CD14-positive monocyte (primary cell): Measurements from ENCODE around the gene PSMD13. TPM values are rescaled to one million over a fixed set of nuclear protein-coding genes. Genes with fewer than 3 reads are reported as not detected.

Experiments used
- DNase-seq, 3 donors: peaks; one replicate each; pipeline ENCODE4 v3.0.0-alpha.2; 2011 to 2022
- H2AFZ ChIP-seq: 2 replicates; pipeline ENCODE4 v1.6.0; 2012; ENCODE audit warnings: mild to moderate bottlenecking, low read depth, low read length, inconsistent platforms; ENCODE audit not compliant: insufficient read depth, poor library complexity, severe bottlenecking
- H3K27ac ChIP-seq, 2 donors: 1 replicate in 1 of 2; 2 replicates in 1 of 2; pipeline ENCODE4 v1.5.1; 2012 to 2013; ENCODE audit warnings: low read length in 2 of 2, control low read depth in 1 of 2, inconsistent platforms in 1 of 2, low read depth in 1 of 2, mild to moderate bottlenecking in 1 of 2
- H3K27me3 ChIP-seq, 2 donors: one replicate each; pipeline versions ENCODE4 v1.6.0 to v1.6.1; 2011 to 2013; ENCODE audit warnings: low read length in 2 of 2; ENCODE audit not compliant: control insufficient read depth in 2 of 2, insufficient read depth in 2 of 2
- H3K36me3 ChIP-seq, 2 donors: replicated peaks in 1 of 2; 1 replicate in 1 of 2; 2 replicates in 1 of 2; pipeline versions ENCODE4 v1.5.1 to v1.6.1; 2012 to 2013; ENCODE audit warnings: low read length in 2 of 2, control low read depth in 1 of 2, inconsistent platforms in 1 of 2, mild to moderate bottlenecking in 1 of 2; ENCODE audit not compliant: insufficient read depth in 2 of 2, control insufficient read depth in 1 of 2
- H3K4me1 ChIP-seq, 2 donors: 1 replicate in 1 of 2; 2 replicates in 1 of 2; pipeline versions ENCODE4 v1.5.1 to v1.6.1; 2012 to 2013; ENCODE audit warnings: low read length in 2 of 2, control low read depth in 1 of 2, inconsistent platforms in 1 of 2, mild to moderate bottlenecking in 1 of 2, moderate library complexity in 1 of 2; ENCODE audit not compliant: insufficient read depth in 2 of 2, control insufficient read depth in 1 of 2
- H3K4me2 ChIP-seq: replicated peaks from 2 replicates; pipeline ENCODE3; 2012; ENCODE audit warnings: low read length, moderate library complexity, mild to moderate bottlenecking; ENCODE audit not compliant: poor library complexity, severe bottlenecking; ENCODE audit errors: extremely low read depth
- H3K4me3 ChIP-seq, 3 experiments: fragments of 200-600 bp in 1 of 3; sonication (generic) in 1 of 3; replicated peaks in 1 of 3; 1 replicate in 2 of 3; 2 replicates in 1 of 3; pipeline ENCODE4 v1.5.1; 2011 to 2013; ENCODE audit warnings: low read length in 3 of 3, mild to moderate bottlenecking in 3 of 3, control low read depth in 2 of 3, low read depth in 2 of 3, inconsistent platforms in 1 of 3, moderate library complexity in 1 of 3
- H3K79me2 ChIP-seq: 2 replicates; pipeline ENCODE4 v1.6.0; 2012; ENCODE audit warnings: mild to moderate bottlenecking, control low read depth, inconsistent platforms, low read length, moderate library complexity; ENCODE audit not compliant: insufficient read depth
- H3K9ac ChIP-seq: 2 replicates; pipeline ENCODE4 v1.6.0; 2017; ENCODE audit warnings: low read length, mild to moderate bottlenecking; ENCODE audit not compliant: insufficient read depth, poor library complexity, severe bottlenecking
- H3K9me3 ChIP-seq, 2 donors: replicated peaks in 1 of 2; 1 replicate in 1 of 2; 2 replicates in 1 of 2; pipeline versions ENCODE4 v1.5.1 to v1.6.1; 2012 to 2013; ENCODE audit warnings: low read length in 2 of 2, control low read depth in 1 of 2; ENCODE audit not compliant: control insufficient read depth in 1 of 2, insufficient read depth in 1 of 2
- H4K20me1 ChIP-seq: 2 replicates; pipeline ENCODE4 v1.6.0; 2012; ENCODE audit warnings: mild to moderate bottlenecking, low read length, control low read depth, moderate library complexity; ENCODE audit not compliant: insufficient read depth
- H3K27ac Mint-ChIP-seq, 7 donors: one replicate each; pipeline ENCODE4 v1.8.0; 2020; ENCODE audit warnings: mild to moderate bottlenecking in 7 of 7, mixed read lengths in 7 of 7, moderate library complexity in 6 of 7, inconsistent platforms in 2 of 7
- H3K27me3 Mint-ChIP-seq, 3 donors: one replicate each; pipeline ENCODE4 v1.8.0; 2021 to 2022; ENCODE audit warnings: low read depth in 3 of 3, mild to moderate bottlenecking in 3 of 3, mixed read lengths in 3 of 3, moderate library complexity in 3 of 3, inconsistent platforms in 1 of 3
- H3K36me3 Mint-ChIP-seq, 2 donors: one replicate each; pipeline ENCODE4 v1.8.0; 2020; ENCODE audit warnings: mixed read lengths in 2 of 2, inconsistent platforms in 1 of 2, mild to moderate bottlenecking in 1 of 2
- H3K4me1 Mint-ChIP-seq: one replicate; pipeline ENCODE4 v1.8.0; 2020; ENCODE audit warnings: mild to moderate bottlenecking, mixed read lengths
- H3K4me3 Mint-ChIP-seq, 2 donors: one replicate each; pipeline ENCODE4 v1.8.0; 2020; ENCODE audit warnings: mild to moderate bottlenecking in 2 of 2, mixed read lengths in 2 of 2, moderate library complexity in 1 of 2
- H3K9me3 Mint-ChIP-seq, 7 donors: one replicate each; pipeline ENCODE4 v1.8.0; 2020 to 2022; ENCODE audit warnings: mixed read lengths in 7 of 7, mild to moderate bottlenecking in 6 of 7, moderate library complexity in 6 of 7, inconsistent platforms in 2 of 7
- WGBS: methylation state at CpG from one replicate; pipeline ENCODE4 v1.1.5; 2013; ENCODE audit warnings: missing lambda C conversion rate; ENCODE audit not compliant: insufficient coverage; 5-methylcytosine and 5-hydroxymethylcytosine counted together
- intact Hi-C, 2 donors: fragments of 100-400 bp; cut with micrococcal nuclease; formaldehyde crosslinking; loops; one replicate each; pipeline versions ENCODE4 v1.15.0 to v1.15.1; 2023
- polyA plus RNA-seq, 3 donors: library from polyadenylated mRNA; depleted of rRNA in 1 of 3; unstranded in 2 of 3; stranded (reverse) in 1 of 3; fragments of 300-500 nt in 2 of 3; fragments of >200 nt in 1 of 3; fragmentation: Illumina TruSeq in 2 of 3; gene quantifications; 1 replicate in 2 of 3; 2 replicates in 1 of 3; pipeline ENCODE4 v1.2.3, GENCODE V29; 2012 to 2021
- TF ChIP-seq, protein P1 (sequence below): fragments of 200-600 bp; IDR thresholded peaks from one replicate; pipeline ENCODE4 v1.8.0; 2022; ENCODE audit warnings: antibody characterized with exemption, mild to moderate bottlenecking

PSMD13 gene
- polyA plus RNA-seq, 3 donors: 136 to 272 (median 218) TPM

- Mint-ChIP-seq H3K4me1 (peaks cover 17% of the 10 kb centered on the region), H3K27ac (peak overlapping the region in 2 of 7 donors; percentile 26 to 35), H3K36me3 (peaks cover 10 to 11% of the 10 kb centered on the region in 2 donors), H3K4me3 (peak overlapping the region; percentile 73 to 84), H3K27me3 (peaks cover 27 to 49% (median 33%) of the 10 kb centered on the region in 3 donors), H3K9me3 (peaks cover 0 to 9% (median 5%) of the 10 kb centered on the region in 7 donors)
- Histone ChIP-seq H3K9ac (peak overlapping the region; percentile 9), H3K36me3 (no peaks in the 10 kb centered on the region), H3K4me3 (peak overlapping the region; percentile 21 to 67 (median 21)), H3K4me1 (peaks cover 14 to 20% of the 10 kb centered on the region in 2 donors), H3K79me2 (no peaks in the 10 kb centered on the region), H4K20me1 (no peaks in the 10 kb centered on the region), H3K27ac (no peak overlapping the region), H3K9me3 (no peaks in the 10 kb centered on the region), H2AFZ (peak overlapping the region; percentile 21), H3K27me3 (peaks cover 0 to 25% of the 10 kb centered on the region in 2 donors), H3K4me2 (peak overlapping the region; percentile 92)
- 93% methylated on average over 48 of the region's 48 CpGs for WGBS
- TF ChIP-seq, protein P1, sequence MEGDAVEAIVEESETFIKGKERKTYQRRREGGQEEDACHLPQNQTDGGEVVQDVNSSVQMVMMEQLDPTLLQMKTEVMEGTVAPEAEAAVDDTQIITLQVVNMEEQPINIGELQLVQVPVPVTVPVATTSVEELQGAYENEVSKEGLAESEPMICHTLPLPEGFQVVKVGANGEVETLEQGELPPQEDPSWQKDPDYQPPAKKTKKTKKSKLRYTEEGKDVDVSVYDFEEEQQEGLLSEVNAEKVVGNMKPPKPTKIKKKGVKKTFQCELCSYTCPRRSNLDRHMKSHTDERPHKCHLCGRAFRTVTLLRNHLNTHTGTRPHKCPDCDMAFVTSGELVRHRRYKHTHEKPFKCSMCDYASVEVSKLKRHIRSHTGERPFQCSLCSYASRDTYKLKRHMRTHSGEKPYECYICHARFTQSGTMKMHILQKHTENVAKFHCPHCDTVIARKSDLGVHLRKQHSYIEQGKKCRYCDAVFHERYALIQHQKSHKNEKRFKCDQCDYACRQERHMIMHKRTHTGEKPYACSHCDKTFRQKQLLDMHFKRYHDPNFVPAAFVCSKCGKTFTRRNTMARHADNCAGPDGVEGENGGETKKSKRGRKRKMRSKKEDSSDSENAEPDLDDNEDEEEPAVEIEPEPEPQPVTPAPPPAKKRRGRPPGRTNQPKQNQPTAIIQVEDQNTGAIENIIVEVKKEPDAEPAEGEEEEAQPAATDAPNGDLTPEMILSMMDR: no peak
- intact Hi-C loops: loop anchor here in 1 of 2 donors (5.0 kb wide), 1 partner anchor 38 kb away; no protein-coding TSS in a partner anchor
- DNase-seq: no peak
These were observed 53.2 kb downstream of the PSMD13 start for GRCh38 chr11:289712-290620.

- Histone ChIP-seq H3K4me3 (no peak overlapping the region), H3K4me2 (no peak overlapping the region), H4K20me1 (no peaks in the 10 kb centered on the region), H3K4me1 (peaks cover 14 to 20% of the 10 kb centered on the region in 2 donors), H3K79me2 (no peaks in the 10 kb centered on the region), H3K36me3 (no peaks in the 10 kb centered on the region), H3K27me3 (peaks cover 0 to 25% of the 10 kb centered on the region in 2 donors), H3K9me3 (no peaks in the 10 kb centered on the region), H2AFZ (no peak overlapping the region), H3K27ac (no peak overlapping the region), H3K9ac (no peak overlapping the region)
- H3K4me3 Mint-ChIP-seq: peak overlapping the region in 1 of 2 donors; percentile 39
- H3K27ac Mint-ChIP-seq: no peak overlapping the region
- DNase-seq: no peak
- intact Hi-C loops: no loop called here
- H3K4me1 Mint-ChIP-seq: peaks cover 17% of the 10 kb centered on the region
- H3K27me3 Mint-ChIP-seq: peaks cover 27 to 45% (median 32%) of the 10 kb centered on the region in 3 donors
- peaks cover 0 to 9% (median 4%) of the 10 kb centered on the region in 7 donors for H3K9me3 Mint-ChIP-seq
- 94% methylated on average over 11 of the region's 13 CpGs for WGBS
- peaks cover 10 to 11% of the 10 kb centered on the region in 2 donors for H3K36me3 Mint-ChIP-seq
- TF ChIP-seq, protein P1: no peak
These were observed 54.0 kb downstream of the PSMD13 start for GRCh38 chr11:290621-291231.
